Suprapubic skin (tissue), 4 donors: ENCODE measurements around the gene MYCT1. TPM values are rescaled to one million over a fixed set of nuclear protein-coding genes. Genes with fewer than 3 reads are reported as not detected.

Experiments
- DNase-seq, 2 donors: peaks; one replicate each; pipeline ENCODE4 v3.0.0-alpha.2; 2019; ENCODE audit warnings: low spot score in 2 of 2
- H3K27ac ChIP-seq: fragments of 200-600 bp; sonication (generic); one replicate; pipeline ENCODE4 v1.5.1; 2019
- H3K27me3 ChIP-seq: fragments of 200-600 bp; sonication (generic); one replicate; pipeline ENCODE4 v1.5.1; 2019
- H3K36me3 ChIP-seq: fragments of 200-600 bp; sonication (generic); one replicate; pipeline ENCODE4 v1.5.1; 2019
- H3K4me1 ChIP-seq: fragments of 200-600 bp; sonication (generic); one replicate; pipeline ENCODE4 v1.5.1; 2019
- H3K4me3 ChIP-seq: fragments of 200-600 bp; sonication (generic); one replicate; pipeline ENCODE4 v1.5.1; 2019; ENCODE audit warnings: mild to moderate bottlenecking
- H3K9me3 ChIP-seq: fragments of 200-600 bp; sonication (generic); one replicate; pipeline ENCODE4 v1.5.1; 2019
- EP300 ChIP-seq: sonication (generic); formaldehyde crosslinking; IDR thresholded peaks from one replicate; pipeline ENCODE4 v1.6.1; 2017; ENCODE audit warnings: antibody characterized with exemption
- POLR2A ChIP-seq, 2 donors: fragments of 450-650 bp; IDR thresholded peaks; one replicate each; pipeline ENCODE4 v1.6.1; 2017; ENCODE audit warnings: antibody characterized with exemption in 2 of 2, mild to moderate bottlenecking in 2 of 2, moderate library complexity in 2 of 2
- POLR2AphosphoS5 ChIP-seq, 3 donors: sonication (generic); formaldehyde crosslinking; IDR thresholded peaks; one replicate each; pipeline ENCODE4 v1.6.1; 2017; ENCODE audit warnings: antibody characterized with exemption in 3 of 3
- WGBS: methylation state at CpG from one replicate; pipeline ENCODE4 v1.1.5; 2018; 5-methylcytosine and 5-hydroxymethylcytosine counted together
- total RNA-seq, 4 donors: library from RNA; depleted of rRNA; stranded (reverse); fragments of >200 nt; gene quantifications; one replicate each; pipeline ENCODE4 v1.1.0, GENCODE V29; 2016
- TF ChIP-seq, protein P1 (sequence below), 2 donors: fragments of 200-600 bp in 1 of 2; fragments of 450-650 bp in 1 of 2; sonication (generic) in 1 of 2; IDR thresholded peaks; one replicate each; pipeline ENCODE4 v1.5.1; 2016 to 2019; ENCODE audit warnings: antibody characterized with exemption in 2 of 2, mild to moderate bottlenecking in 1 of 2, moderate library complexity in 1 of 2

Gene MYCT1
- total RNA-seq, 4 donors from 2014 or later = 2.0 to 5.8 (median 3.4) TPM

DNA sequence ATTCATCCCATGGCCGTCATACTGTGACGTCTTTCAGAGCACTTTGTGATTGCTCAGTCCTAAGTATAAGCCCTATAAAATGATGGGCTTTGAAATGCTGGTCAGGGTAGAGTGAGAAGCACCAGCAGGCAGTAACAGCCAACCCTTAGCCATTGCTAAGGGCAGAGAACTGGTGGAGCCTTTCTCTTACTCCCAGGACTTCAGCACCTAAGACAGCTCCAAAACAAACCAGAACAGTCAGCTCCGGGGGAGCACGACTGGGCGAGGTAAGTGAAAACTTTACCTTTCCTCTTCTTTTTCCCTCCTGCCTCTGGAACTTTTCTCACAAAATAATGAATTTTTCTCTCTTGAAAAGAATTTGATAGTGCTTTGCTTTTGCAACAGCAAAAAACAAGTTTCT, 53.0 kb downstream of the MYCT1 start, which contains the start of gene VIP:
Gene VIP (plus strand): TSS at position 104 of the 400 bp plus-strand sequence. CDS start 1,381 bp downstream, outside the sequence.
- Histone ChIP-seq H3K27ac (no peak within 1 kb of the TSS), H3K4me1 (no peaks in the 10 kb centered on the region), H3K36me3 (no peaks in the 10 kb centered on the region), H3K4me3 (no peak within 1 kb of the TSS), H3K27me3 (no peaks in the 10 kb centered on the region), H3K9me3 (no peaks in the 10 kb centered on the region)
- TF ChIP-seq POLR2A (IDR thresholded peaks at IDR 0.05) (no peak), POLR2AphosphoS5 (IDR thresholded peaks at IDR 0.05) (no peak), EP300 (no peak)
- TF ChIP-seq, protein P1, sequence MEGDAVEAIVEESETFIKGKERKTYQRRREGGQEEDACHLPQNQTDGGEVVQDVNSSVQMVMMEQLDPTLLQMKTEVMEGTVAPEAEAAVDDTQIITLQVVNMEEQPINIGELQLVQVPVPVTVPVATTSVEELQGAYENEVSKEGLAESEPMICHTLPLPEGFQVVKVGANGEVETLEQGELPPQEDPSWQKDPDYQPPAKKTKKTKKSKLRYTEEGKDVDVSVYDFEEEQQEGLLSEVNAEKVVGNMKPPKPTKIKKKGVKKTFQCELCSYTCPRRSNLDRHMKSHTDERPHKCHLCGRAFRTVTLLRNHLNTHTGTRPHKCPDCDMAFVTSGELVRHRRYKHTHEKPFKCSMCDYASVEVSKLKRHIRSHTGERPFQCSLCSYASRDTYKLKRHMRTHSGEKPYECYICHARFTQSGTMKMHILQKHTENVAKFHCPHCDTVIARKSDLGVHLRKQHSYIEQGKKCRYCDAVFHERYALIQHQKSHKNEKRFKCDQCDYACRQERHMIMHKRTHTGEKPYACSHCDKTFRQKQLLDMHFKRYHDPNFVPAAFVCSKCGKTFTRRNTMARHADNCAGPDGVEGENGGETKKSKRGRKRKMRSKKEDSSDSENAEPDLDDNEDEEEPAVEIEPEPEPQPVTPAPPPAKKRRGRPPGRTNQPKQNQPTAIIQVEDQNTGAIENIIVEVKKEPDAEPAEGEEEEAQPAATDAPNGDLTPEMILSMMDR (IDR thresholded peaks at IDR 0.05) = no peak
- DNase-seq = no peak
- WGBS = 9% methylated on average over 5 of the region's 5 CpGs

DNA sequence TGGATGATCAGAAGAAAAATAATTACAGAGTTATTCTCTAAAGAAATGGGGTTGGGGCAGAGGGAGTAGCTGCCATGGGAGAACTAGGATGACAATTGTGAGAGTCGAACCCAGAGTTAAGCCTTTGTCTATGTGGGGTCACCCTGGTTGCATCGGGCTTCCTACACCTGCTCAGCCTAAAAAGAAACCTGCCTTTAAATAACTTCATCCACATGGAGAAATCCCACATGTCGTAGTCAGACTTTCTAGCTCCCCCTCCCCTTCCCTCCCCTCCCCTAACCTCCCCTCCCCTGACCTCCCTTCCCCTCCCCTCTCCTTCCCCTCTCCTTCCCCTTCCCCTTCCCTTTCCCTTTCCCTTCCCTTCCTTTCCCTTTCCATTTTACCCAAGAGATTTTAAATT, 67.6 kb downstream of the MYCT1 start:
- Histone ChIP-seq H3K4me1 (no peaks in the 10 kb centered on the region), H3K9me3 (no peaks in the 10 kb centered on the region), H3K27ac (no peak overlapping the region), H3K4me3 (no peak overlapping the region), H3K36me3 (no peaks in the 10 kb centered on the region), H3K27me3 (no peaks in the 10 kb centered on the region)
- WGBS = 73% methylated on average over 3 of the region's 3 CpGs
- DNase-seq = no peak
- TF ChIP-seq, protein P1 (IDR thresholded peaks at IDR 0.05) = no peak
- TF ChIP-seq POLR2AphosphoS5 (IDR thresholded peaks at IDR 0.05) (no peak), POLR2A (IDR thresholded peaks at IDR 0.05) (no peak), EP300 (no peak)

DNA sequence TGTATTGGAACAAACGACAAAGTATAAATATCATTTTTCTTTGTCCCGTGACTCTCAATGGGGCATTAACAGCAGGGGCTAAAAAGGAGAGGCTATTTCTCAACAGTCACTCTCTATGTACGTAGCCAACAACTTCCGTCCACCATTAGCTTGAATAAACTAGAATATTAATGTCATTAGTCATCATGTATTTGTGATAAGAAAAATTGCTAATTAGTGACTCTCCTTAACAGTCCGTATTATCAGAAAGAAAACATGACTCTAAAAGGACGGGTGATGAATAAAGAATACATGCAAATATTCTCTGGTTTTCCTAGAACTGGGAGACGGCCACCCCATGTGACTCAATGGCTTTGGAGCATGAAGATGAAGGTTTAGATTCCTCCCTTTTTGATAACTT, 71.5 kb downstream of the MYCT1 start:
- Histone ChIP-seq H3K27ac (no peak overlapping the region), H3K27me3 (no peaks in the 10 kb centered on the region), H3K36me3 (no peaks in the 10 kb centered on the region), H3K4me1 (no peaks in the 10 kb centered on the region), H3K4me3 (no peak overlapping the region), H3K9me3 (no peaks in the 10 kb centered on the region)
- TF ChIP-seq POLR2A (IDR thresholded peaks at IDR 0.05) = no peak
- no peak for TF ChIP-seq EP300
- TF ChIP-seq, protein P1 (IDR thresholded peaks at IDR 0.05) = no peak
- no peak for TF ChIP-seq POLR2AphosphoS5 (IDR thresholded peaks at IDR 0.05)
- 85% methylated on average over 7 of the region's 7 CpGs for WGBS
- no peak for DNase-seq

DNA sequence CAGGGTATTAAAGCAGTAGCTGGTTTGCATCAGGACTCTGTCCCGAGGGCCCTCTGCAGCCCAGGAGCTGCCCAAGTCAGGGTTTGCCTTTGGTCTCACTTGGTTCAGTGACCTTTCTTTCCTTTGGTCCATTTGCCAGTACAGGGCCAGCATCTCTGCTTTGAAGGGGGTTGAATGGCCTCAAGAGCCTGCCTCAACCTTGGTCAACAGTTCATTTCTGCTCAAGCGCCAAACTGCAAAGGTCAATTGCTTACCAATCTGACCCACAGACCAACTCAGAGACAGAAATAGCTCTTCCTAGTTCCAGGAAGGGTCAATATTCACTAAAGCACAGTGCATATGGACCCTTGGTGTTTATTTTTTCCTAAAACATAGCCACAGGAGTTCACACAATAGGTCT, 72.3 kb downstream of the MYCT1 start:
- Histone ChIP-seq H3K27me3 (no peaks in the 10 kb centered on the region), H3K4me1 (no peaks in the 10 kb centered on the region), H3K36me3 (no peaks in the 10 kb centered on the region), H3K4me3 (no peak overlapping the region), H3K27ac (no peak overlapping the region), H3K9me3 (no peaks in the 10 kb centered on the region)
- 55% methylated on average over 2 of the region's 2 CpGs for WGBS
- no peak for DNase-seq
- TF ChIP-seq, protein P1 (IDR thresholded peaks at IDR 0.05) = no peak
- no peak for TF ChIP-seq EP300
- no peak for TF ChIP-seq POLR2A (IDR thresholded peaks at IDR 0.05)
- no peak for TF ChIP-seq POLR2AphosphoS5 (IDR thresholded peaks at IDR 0.05)

DNA sequence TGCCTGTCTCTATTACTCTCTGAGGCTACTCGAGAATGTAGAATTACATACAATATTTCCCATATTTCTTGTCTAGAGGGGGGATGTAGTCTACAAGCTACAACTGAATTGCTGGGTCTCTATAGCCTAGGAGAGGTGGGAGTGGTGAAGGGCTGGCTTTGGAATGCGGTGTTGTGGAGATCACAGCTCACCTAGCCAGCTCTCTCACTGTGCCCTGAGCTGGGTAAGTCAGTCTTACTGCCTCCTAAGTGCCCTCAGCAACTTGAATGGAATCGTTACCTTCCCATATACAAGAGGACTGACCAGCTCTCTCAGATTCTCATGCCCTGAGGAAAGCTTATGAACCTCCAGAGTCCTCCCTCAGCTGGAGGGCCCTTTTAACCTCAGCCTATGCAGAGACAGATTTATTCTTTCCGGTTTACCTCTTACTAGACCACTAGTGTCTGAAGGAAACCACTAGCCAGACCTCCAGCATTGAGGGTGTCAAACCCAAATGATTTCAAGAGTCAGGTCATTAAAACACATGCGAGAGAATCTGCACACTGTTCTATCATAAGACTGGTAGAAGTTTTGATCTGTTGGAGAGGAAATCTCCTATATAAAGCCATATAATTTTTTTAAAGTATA, 73.5 kb downstream of the MYCT1 start:
- no peak for TF ChIP-seq POLR2A (IDR thresholded peaks at IDR 0.05)
- TF ChIP-seq, protein P1 (IDR thresholded peaks at IDR 0.05) = no peak
- TF ChIP-seq POLR2AphosphoS5 (IDR thresholded peaks at IDR 0.05) = no peak
- TF ChIP-seq EP300 = no peak
- Histone ChIP-seq H3K4me1 (no peaks in the 10 kb centered on the region), H3K4me3 (no peak overlapping the region), H3K9me3 (no peaks in the 10 kb centered on the region), H3K27me3 (no peaks in the 10 kb centered on the region), H3K36me3 (no peaks in the 10 kb centered on the region), H3K27ac (no peak overlapping the region)
- 72% methylated on average over 5 of the region's 5 CpGs for WGBS
- no peak for DNase-seq

Other genes starting within 250 kb of the MYCT1 start
- gene SYNE1, start 60.5 kb upstream of the MYCT1 start, total RNA-seq = 100 to 1,000 TPM; 105 to 184 (median 132) TPM
- gene VIP, start 52.9 kb downstream of the MYCT1 start, total RNA-seq = under 1 TPM in 1 of 4 donors, not detected in 3; 0.48 TPM